ENCODE results near the gene KIFC1.

DNA sequence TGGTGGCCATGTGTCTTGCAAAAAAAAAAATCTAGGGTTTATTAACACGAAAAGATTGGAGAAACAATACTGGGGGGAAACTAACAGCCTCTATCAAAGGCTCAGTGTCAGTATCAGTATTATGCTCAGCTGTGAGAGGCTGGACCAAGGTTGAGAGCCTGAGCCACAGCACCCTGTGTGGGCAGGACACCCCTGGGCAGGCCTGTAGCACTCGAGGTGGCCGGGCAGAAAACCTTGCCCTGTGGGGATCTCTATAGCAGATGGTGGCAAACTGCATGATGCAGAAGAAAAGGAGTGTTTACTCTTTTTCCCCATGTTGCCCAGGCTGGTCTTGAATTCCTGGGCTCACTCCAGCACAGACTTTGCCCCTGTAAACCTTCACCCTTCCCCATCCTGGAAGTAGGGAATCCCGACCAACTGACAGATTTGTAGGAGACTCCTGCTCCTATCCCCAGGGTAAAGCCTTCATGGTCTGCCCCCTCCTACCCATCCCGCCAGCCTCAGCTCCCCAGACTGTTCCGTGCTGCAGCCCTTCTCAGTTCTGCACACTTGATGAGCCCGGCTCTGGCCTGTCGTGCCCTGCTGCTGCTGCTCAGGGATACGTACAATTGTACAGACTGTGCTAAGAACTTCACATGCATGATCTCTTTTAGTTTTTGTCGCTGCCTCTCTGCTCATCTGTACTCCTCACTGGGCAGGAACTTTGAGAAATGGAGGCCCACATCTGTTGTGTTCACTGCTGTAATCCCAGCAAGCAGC lies 8.0 kb upstream of the KIFC1 start:
- TF ChIP-seq, protein P1, sequence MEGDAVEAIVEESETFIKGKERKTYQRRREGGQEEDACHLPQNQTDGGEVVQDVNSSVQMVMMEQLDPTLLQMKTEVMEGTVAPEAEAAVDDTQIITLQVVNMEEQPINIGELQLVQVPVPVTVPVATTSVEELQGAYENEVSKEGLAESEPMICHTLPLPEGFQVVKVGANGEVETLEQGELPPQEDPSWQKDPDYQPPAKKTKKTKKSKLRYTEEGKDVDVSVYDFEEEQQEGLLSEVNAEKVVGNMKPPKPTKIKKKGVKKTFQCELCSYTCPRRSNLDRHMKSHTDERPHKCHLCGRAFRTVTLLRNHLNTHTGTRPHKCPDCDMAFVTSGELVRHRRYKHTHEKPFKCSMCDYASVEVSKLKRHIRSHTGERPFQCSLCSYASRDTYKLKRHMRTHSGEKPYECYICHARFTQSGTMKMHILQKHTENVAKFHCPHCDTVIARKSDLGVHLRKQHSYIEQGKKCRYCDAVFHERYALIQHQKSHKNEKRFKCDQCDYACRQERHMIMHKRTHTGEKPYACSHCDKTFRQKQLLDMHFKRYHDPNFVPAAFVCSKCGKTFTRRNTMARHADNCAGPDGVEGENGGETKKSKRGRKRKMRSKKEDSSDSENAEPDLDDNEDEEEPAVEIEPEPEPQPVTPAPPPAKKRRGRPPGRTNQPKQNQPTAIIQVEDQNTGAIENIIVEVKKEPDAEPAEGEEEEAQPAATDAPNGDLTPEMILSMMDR (IDR thresholded peaks at IDR 0.05; ENCODE audit: low read length) = no peak
- no peak for TF ChIP-seq EZH2 (optimal IDR thresholded peaks at IDR 0.05; ENCODE audit: low read depth, low read length)
- TF ChIP-seq EZH2phosphoT487 (IDR thresholded peaks at IDR 0.05; ENCODE audit: low read length) = no peak

All from MM.1S (cell line).